Panc1 (cell line): ENCODE data around the gene KRTDAP.

Source experiments
- CTCF ChIP-seq: fragments of 450-650 bp; IDR thresholded peaks from 2 replicates; pipeline ENCODE4 v1.5.1; 2017; ENCODE audit warnings: mild to moderate bottlenecking
- POLR2AphosphoS5 ChIP-seq: IDR thresholded peaks from 2 replicates; pipeline ENCODE4 v1.6.1; 2012; ENCODE audit warnings: mild to moderate bottlenecking, low read depth, low read length, moderate library complexity
- REST ChIP-seq, 2 experiments: IDR thresholded peaks; 2 replicates each; pipeline ENCODE4 v1.6.1; 2011 to 2012; ENCODE audit warnings: low read depth in 2 of 2, control low read depth in 1 of 2, low read length in 1 of 2, mild to moderate bottlenecking in 1 of 2, moderate library complexity in 1 of 2; ENCODE audit not compliant: insufficient read depth in 1 of 2
- SIN3A ChIP-seq: IDR thresholded peaks from 2 replicates; pipeline ENCODE4 v1.6.1; 2012; ENCODE audit warnings: low read depth, mild to moderate bottlenecking, low read length, moderate library complexity, borderline replicate concordance; ENCODE audit not compliant: insufficient read depth
- TCF7L2 ChIP-seq: IDR thresholded peaks from 2 replicates; pipeline ENCODE4 v1.6.1; 2011; ENCODE audit warnings: mild to moderate bottlenecking, low read depth, low read length, inconsistent platforms

- no peak for TF ChIP-seq CTCF
- TF ChIP-seq TCF7L2: no peak
- no peak for TF ChIP-seq POLR2AphosphoS5
- no peak for TF ChIP-seq REST (IDR thresholded peaks at IDR 0.05; ENCODE audit: insufficient read depth in 1 of 2, low read depth in 2 of 2, low read length in 1 of 2)
- no peak for TF ChIP-seq SIN3A
Measured at GRCh38 chr19:35512831-35513627, 22.8 kb upstream of the KRTDAP start.
